GM18907 (cell line): ENCODE measurements around the gene HMCN2.

ENCODE experiments used
- ATAC-seq: cut with Tn5 transposase; IDR thresholded peaks from one replicate; pipeline ENCODE4 v1.9.1; 2021; ENCODE audit warnings: mild to moderate bottlenecking, moderate library complexity; ENCODE audit not compliant: unreplicated experiment

The HMCN2 gene

GRCh38 chr9:130461731-130462130, 196.2 kb downstream of the HMCN2 start:
- ATAC-seq: no peak

GRCh38 chr9:130462685-130463540, 197.4 kb downstream of the HMCN2 start:
- no peak for ATAC-seq

- no peak for ATAC-seq
Measured at GRCh38 chr9:130463763-130464745, 198.5 kb downstream of the HMCN2 start.

- no peak for ATAC-seq
Measured at GRCh38 chr9:130465383-130466096, 200.0 kb downstream of the HMCN2 start.

- ATAC-seq: no peak
Measured at GRCh38 chr9:130466537-130467217, 201.1 kb downstream of the HMCN2 start.

- no peak for ATAC-seq
Measured at GRCh38 chr9:130467316-130467715, 201.8 kb downstream of the HMCN2 start.

GRCh38 chr9:130468566-130468965, 203.0 kb downstream of the HMCN2 start:
- ATAC-seq: no peak

GRCh38 chr9:130470269-130470668, 204.7 kb downstream of the HMCN2 start:
- ATAC-seq: no peak

- no peak for ATAC-seq
Measured at GRCh38 chr9:130470950-130471349, 205.4 kb downstream of the HMCN2 start.

GRCh38 chr9:130471411-130472183, 206.0 kb downstream of the HMCN2 start:
- no peak for ATAC-seq

GRCh38 chr9:130472184-130472705, 206.7 kb downstream of the HMCN2 start:
- no peak for ATAC-seq

GRCh38 chr9:130473009-130473408, 207.4 kb downstream of the HMCN2 start:
- no peak for ATAC-seq

- no peak for ATAC-seq
Measured at GRCh38 chr9:130473566-130473965, 208.0 kb downstream of the HMCN2 start.

- ATAC-seq: no peak
Measured at GRCh38 chr9:130474106-130474505, 208.5 kb downstream of the HMCN2 start.

GRCh38 chr9:130476151-130476730, 210.7 kb downstream of the HMCN2 start:
- ATAC-seq: no peak

- ATAC-seq: no peak
Measured at GRCh38 chr9:130477564-130477963, 212.0 kb downstream of the HMCN2 start.

GRCh38 chr9:130478152-130478551, 212.6 kb downstream of the HMCN2 start:
- no peak for ATAC-seq

GRCh38 chr9:130478736-130479575, 213.4 kb downstream of the HMCN2 start:
- ATAC-seq: no peak
